SK-N-SH treated with all-trans-retinoic acid at 6 μM for 48 hours (cell line): Measurements from ENCODE around the gene ZNF644.

Source experiments
- CSDC2 ChIP-seq: fragments of 250-450 bp; sonication (Bioruptor Pico); IDR thresholded peaks from 2 replicates; pipeline ENCODE4 v1.5.0; 2020; ENCODE audit warnings: mild to moderate bottlenecking, moderate library complexity
- OSR1 ChIP-seq: fragments of 250-450 bp; sonication (Bioruptor Pico); IDR thresholded peaks from 2 replicates; pipeline ENCODE4 v1.8.0; 2022; ENCODE audit warnings: moderate library complexity, mild to moderate bottlenecking, inconsistent platforms
- RARB ChIP-seq: fragments of 250-450 bp; sonication (Bioruptor Pico); IDR thresholded peaks from 2 replicates; pipeline ENCODE4 v1.8.0; 2021; ENCODE audit warnings: mild to moderate bottlenecking, moderate library complexity
- ZFP30 ChIP-seq: fragments of 450-650 bp; formaldehyde crosslinking; IDR thresholded peaks from 2 replicates; pipeline ENCODE4 v1.5.0; 2022; ENCODE audit warnings: mild to moderate bottlenecking, moderate library complexity
- TF ChIP-seq, protein P1 (sequence below): fragments of 250-450 bp; sonication (Bioruptor Pico); IDR thresholded peaks from 2 replicates; pipeline ENCODE4 v1.8.0; 2020; ENCODE audit warnings: mild to moderate bottlenecking, moderate library complexity, borderline replicate concordance

DNA sequence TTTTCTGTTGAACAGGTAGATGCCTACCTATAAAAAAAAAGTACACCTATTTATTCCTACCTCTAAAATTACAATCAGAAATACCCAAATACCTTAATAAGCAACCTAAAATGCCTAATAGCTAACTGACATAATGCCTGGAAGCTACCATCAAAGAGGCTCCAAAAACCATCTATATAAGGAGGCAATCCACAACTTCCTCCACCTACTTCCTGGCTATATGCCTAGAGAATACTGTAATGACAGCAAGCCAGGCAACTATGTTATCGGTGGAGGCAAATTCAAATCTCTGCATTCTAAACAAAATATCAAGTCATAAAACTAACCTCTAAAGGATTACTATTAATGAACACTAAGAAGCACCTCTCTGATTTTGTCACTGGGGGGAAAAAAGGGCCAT is 10.1 kb downstream of the ZNF644 start:
- TF ChIP-seq OSR1 (no peak), ZFP30 (no peak), RARB (no peak), CSDC2 (no peak)
- TF ChIP-seq, protein P1, sequence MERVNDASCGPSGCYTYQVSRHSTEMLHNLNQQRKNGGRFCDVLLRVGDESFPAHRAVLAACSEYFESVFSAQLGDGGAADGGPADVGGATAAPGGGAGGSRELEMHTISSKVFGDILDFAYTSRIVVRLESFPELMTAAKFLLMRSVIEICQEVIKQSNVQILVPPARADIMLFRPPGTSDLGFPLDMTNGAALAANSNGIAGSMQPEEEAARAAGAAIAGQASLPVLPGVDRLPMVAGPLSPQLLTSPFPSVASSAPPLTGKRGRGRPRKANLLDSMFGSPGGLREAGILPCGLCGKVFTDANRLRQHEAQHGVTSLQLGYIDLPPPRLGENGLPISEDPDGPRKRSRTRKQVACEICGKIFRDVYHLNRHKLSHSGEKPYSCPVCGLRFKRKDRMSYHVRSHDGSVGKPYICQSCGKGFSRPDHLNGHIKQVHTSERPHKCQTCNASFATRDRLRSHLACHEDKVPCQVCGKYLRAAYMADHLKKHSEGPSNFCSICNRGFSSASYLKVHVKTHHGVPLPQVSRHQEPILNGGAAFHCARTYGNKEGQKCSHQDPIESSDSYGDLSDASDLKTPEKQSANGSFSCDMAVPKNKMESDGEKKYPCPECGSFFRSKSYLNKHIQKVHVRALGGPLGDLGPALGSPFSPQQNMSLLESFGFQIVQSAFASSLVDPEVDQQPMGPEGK (CRISPR knock-in tag): no peak
